ENCODE data around the gene NUMA1. TPM values are rescaled to one million over a fixed set of nuclear protein-coding genes. Genes with fewer than 3 reads are reported as not detected.

Gene NUMA1
- total RNA-seq, 1 experiment from 2014 or later, result 267 TPM

GRCh38 chr11:72122607-72123006 lies 42.3 kb upstream of the NUMA1 start:
- H3K4me1 ChIP-seq (replicated peaks; ENCODE audit: insufficient read depth), result peaks cover 8% of the 10 kb centered on the region; the same call in 1 of the 2 replicates
- H3F3A ChIP-seq (ENCODE audit: insufficient read depth, low read depth), result peaks cover 3% of the 10 kb centered on the region; the same call in 1 of the 2 replicates
- no peaks in the 10 kb centered on the region for H3K9me3 ChIP-seq (ENCODE audit: insufficient read depth, low read depth)
- H3K79me2 ChIP-seq (ENCODE audit: low read depth), result no peaks in the 10 kb centered on the region
- H3K4me3 ChIP-seq, result no peak overlapping the region
- H3K36me3 ChIP-seq (ENCODE audit: low read depth), result no peaks in the 10 kb centered on the region
- no peak overlapping the region for H3K4me2 ChIP-seq
- POLR2A ChIA-PET (ENCODE audit: unreplicated experiment), result no interaction called here
- intact Hi-C loops (cut with micrococcal nuclease; ENCODE audit: unreplicated experiment), result no loop called here
- no peaks in the 10 kb centered on the region for H3K27me3 ChIP-seq (ENCODE audit: insufficient read depth, low read depth)
- DNase-seq, result no peak
- TF ChIP-seq EZH2 (IDR thresholded peaks at IDR 0.05; ENCODE audit: low read depth) (no peak), CTCF (conservative IDR thresholded peaks at IDR 0.05) (no peak)
- no TSS peak for BruUV-seq (replicated peaks)
- no peak overlapping the region for H2AFZ ChIP-seq
- H3K9me2 ChIP-seq (ENCODE audit: insufficient read depth), result 0 out of 2 replicates have a peak, but pooled peaks cover 3% of the 10 kb centered on the region
- H4K20me1 ChIP-seq (ENCODE audit: insufficient read depth), result no peaks in the 10 kb centered on the region
- CTCF ChIA-PET, result no interaction called here
- no peak overlapping the region for H3K27ac ChIP-seq

GRCh38 chr11:72120930-72121329 lies 40.6 kb upstream of the NUMA1 start:
- Histone ChIP-seq H3K4me3 (no peak overlapping the region), H3K9me3 (ENCODE audit: insufficient read depth, low read depth) (no peaks in the 10 kb centered on the region), H2AFZ (no peak overlapping the region), H3K27me3 (ENCODE audit: insufficient read depth, low read depth) (no peaks in the 10 kb centered on the region), H3K9me2 (ENCODE audit: insufficient read depth) (0 out of 2 replicates have a peak, but pooled peaks cover 3% of the 10 kb centered on the region), H3K4me1 (replicated peaks; ENCODE audit: insufficient read depth) (peaks cover 3% of the 10 kb centered on the region; the same call in 1 of the 2 replicates), H3F3A (ENCODE audit: insufficient read depth, low read depth) (peaks cover 3% of the 10 kb centered on the region; the same call in 1 of the 2 replicates), H3K36me3 (ENCODE audit: low read depth) (no peaks in the 10 kb centered on the region), H3K79me2 (ENCODE audit: low read depth) (no peaks in the 10 kb centered on the region), H4K20me1 (ENCODE audit: insufficient read depth) (no peaks in the 10 kb centered on the region), H3K4me2 (no peak overlapping the region), H3K27ac (no peak overlapping the region)
- no peak for DNase-seq
- ChIA-PET POLR2A (ENCODE audit: unreplicated experiment) (no interaction called here), CTCF (no interaction called here)
- no peak for TF ChIP-seq EZH2 (IDR thresholded peaks at IDR 0.05; ENCODE audit: low read depth)
- TF ChIP-seq CTCF (conservative IDR thresholded peaks at IDR 0.05), result no peak
- intact Hi-C loops (cut with micrococcal nuclease; ENCODE audit: unreplicated experiment), result no loop called here
- BruUV-seq (replicated peaks), result no TSS peak

GRCh38 chr11:72119198-72119597 lies 38.9 kb upstream of the NUMA1 start:
- BruUV-seq (replicated peaks), result no TSS peak
- Histone ChIP-seq H3K9me2 (ENCODE audit: insufficient read depth) (0 out of 2 replicates have a peak, but pooled peaks cover 3% of the 10 kb centered on the region), H3K27me3 (ENCODE audit: insufficient read depth, low read depth) (no peaks in the 10 kb centered on the region), H3K4me3 (no peak overlapping the region), H3K4me2 (no peak overlapping the region), H3K79me2 (ENCODE audit: low read depth) (no peaks in the 10 kb centered on the region), H2AFZ (peak overlapping the region; percentile 55; the same call in 1 of the 2 replicates), H3K27ac (no peak overlapping the region), H4K20me1 (ENCODE audit: insufficient read depth) (no peaks in the 10 kb centered on the region), H3K36me3 (ENCODE audit: low read depth) (no peaks in the 10 kb centered on the region), H3F3A (ENCODE audit: insufficient read depth, low read depth) (no peaks in the 10 kb centered on the region; the same call in 1 of the 2 replicates), H3K9me3 (ENCODE audit: insufficient read depth, low read depth) (no peaks in the 10 kb centered on the region), H3K4me1 (replicated peaks; ENCODE audit: insufficient read depth) (no peaks in the 10 kb centered on the region)
- no peak for DNase-seq
- intact Hi-C loops (cut with micrococcal nuclease; ENCODE audit: unreplicated experiment), result no loop called here
- ChIA-PET POLR2A (ENCODE audit: unreplicated experiment) (interaction anchor here (0.6 kb wide), 1 partner anchor 185 kb away, joined by 4 read pairs; no protein-coding TSS in a partner anchor), CTCF (no interaction called here)
- TF ChIP-seq CTCF (conservative IDR thresholded peaks at IDR 0.05), result no peak
- no peak for TF ChIP-seq EZH2 (IDR thresholded peaks at IDR 0.05; ENCODE audit: low read depth)

All from PC-9 (cell line).